Liver (tissue), 3 donors: Measurements from ENCODE around the gene ASTE1.

ENCODE experiments used
- EGR1 ChIP-seq, 2 donors: IDR thresholded peaks; 2 replicates each; pipeline ENCODE4 v1.6.1; 2016 to 2018; ENCODE audit warnings: antibody characterized with exemption in 2 of 2, low read depth in 2 of 2
- GABPA ChIP-seq, 2 donors: IDR thresholded peaks in 1 of 2; conservative IDR thresholded peaks in 1 of 2; 2 replicates each; pipeline ENCODE4 v1.6.1; 2016; ENCODE audit warnings: antibody characterized with exemption in 2 of 2, mild to moderate bottlenecking in 1 of 2, moderate library complexity in 1 of 2
- TF ChIP-seq, protein P1 (sequence below): fragments of 150-350 bp; IDR thresholded peaks from 2 replicates; pipeline ENCODE4 v1.5.1; 2017; ENCODE audit warnings: improper control_type of control experiment, low read depth, low read length; ENCODE audit not compliant: missing input control
- TF ChIP-seq, protein P2 (sequence below): IDR thresholded peaks from 2 replicates; pipeline ENCODE4 v1.6.1; 2016; ENCODE audit warnings: antibody characterized with exemption
- donor health status: healthy.
- donor health status: healthy.

DNA sequence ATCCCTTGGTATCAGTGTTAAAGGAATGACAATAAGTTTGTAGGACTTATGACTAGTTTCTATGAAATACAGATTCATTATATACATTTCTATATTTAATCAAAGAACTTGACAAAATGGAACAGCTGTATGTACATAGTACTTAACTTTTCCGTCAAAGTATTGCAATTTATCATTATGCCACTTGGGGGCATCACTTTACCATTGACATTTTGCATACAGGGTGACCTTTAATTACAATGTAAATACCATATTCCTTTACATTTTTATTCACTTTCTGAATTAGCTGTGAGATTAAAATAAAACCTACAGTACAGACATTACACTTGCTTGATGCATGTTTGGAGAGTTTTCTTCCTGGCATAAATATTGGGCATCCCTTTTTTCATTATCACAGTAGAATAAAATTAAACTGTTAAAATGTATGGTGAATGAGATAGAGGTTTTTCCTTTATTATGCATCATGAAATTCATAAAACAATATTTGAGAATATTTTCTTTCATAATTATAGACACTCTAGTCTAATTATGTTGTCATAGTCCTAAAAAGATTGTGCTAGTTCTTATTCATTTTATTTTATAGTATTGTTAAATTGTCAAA is 7.0 kb upstream of the ASTE1 start:
- TF ChIP-seq EGR1 (IDR thresholded peaks at IDR 0.05; ENCODE audit: low read depth in 2 of 2), result no peak
- no peak for TF ChIP-seq GABPA (IDR thresholded peaks at IDR 0.05 in 1 of 2, conservative IDR thresholded peaks at IDR 0.05 in 1 of 2)
- TF ChIP-seq, protein P1, sequence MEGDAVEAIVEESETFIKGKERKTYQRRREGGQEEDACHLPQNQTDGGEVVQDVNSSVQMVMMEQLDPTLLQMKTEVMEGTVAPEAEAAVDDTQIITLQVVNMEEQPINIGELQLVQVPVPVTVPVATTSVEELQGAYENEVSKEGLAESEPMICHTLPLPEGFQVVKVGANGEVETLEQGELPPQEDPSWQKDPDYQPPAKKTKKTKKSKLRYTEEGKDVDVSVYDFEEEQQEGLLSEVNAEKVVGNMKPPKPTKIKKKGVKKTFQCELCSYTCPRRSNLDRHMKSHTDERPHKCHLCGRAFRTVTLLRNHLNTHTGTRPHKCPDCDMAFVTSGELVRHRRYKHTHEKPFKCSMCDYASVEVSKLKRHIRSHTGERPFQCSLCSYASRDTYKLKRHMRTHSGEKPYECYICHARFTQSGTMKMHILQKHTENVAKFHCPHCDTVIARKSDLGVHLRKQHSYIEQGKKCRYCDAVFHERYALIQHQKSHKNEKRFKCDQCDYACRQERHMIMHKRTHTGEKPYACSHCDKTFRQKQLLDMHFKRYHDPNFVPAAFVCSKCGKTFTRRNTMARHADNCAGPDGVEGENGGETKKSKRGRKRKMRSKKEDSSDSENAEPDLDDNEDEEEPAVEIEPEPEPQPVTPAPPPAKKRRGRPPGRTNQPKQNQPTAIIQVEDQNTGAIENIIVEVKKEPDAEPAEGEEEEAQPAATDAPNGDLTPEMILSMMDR, result peak; percentile 48
- TF ChIP-seq, protein P2, sequence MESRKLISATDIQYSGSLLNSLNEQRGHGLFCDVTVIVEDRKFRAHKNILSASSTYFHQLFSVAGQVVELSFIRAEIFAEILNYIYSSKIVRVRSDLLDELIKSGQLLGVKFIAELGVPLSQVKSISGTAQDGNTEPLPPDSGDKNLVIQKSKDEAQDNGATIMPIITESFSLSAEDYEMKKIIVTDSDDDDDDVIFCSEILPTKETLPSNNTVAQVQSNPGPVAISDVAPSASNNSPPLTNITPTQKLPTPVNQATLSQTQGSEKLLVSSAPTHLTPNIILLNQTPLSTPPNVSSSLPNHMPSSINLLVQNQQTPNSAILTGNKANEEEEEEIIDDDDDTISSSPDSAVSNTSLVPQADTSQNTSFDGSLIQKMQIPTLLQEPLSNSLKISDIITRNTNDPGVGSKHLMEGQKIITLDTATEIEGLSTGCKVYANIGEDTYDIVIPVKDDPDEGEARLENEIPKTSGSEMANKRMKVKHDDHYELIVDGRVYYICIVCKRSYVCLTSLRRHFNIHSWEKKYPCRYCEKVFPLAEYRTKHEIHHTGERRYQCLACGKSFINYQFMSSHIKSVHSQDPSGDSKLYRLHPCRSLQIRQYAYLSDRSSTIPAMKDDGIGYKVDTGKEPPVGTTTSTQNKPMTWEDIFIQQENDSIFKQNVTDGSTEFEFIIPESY, result no peak
